HG02938 (cell line): Measurements from ENCODE around the gene AP5Z1.

Experiments
- ATAC-seq: cut with Tn5 transposase; IDR thresholded peaks from one replicate; pipeline ENCODE4 v1.9.1; 2021; ENCODE audit warnings: mild to moderate bottlenecking, moderate library complexity; ENCODE audit not compliant: unreplicated experiment

The AP5Z1 gene

GRCh38 chr7:4765776-4766490, 9.5 kb upstream of the AP5Z1 start:
- ATAC-seq, result no peak

- ATAC-seq, result no peak
These were observed 8.5 kb upstream of the AP5Z1 start for GRCh38 chr7:4766666-4767519.

- no peak for ATAC-seq
These were observed 6.5 kb upstream of the AP5Z1 start for GRCh38 chr7:4768597-4769569.

- ATAC-seq, result no peak
These were observed 5.7 kb upstream of the AP5Z1 start for GRCh38 chr7:4769761-4770160.

- no peak for ATAC-seq
These were observed 4.5 kb upstream of the AP5Z1 start for GRCh38 chr7:4770886-4771285.

- no peak for ATAC-seq
These were observed 3.7 kb upstream of the AP5Z1 start for GRCh38 chr7:4771737-4772136.

DNA sequence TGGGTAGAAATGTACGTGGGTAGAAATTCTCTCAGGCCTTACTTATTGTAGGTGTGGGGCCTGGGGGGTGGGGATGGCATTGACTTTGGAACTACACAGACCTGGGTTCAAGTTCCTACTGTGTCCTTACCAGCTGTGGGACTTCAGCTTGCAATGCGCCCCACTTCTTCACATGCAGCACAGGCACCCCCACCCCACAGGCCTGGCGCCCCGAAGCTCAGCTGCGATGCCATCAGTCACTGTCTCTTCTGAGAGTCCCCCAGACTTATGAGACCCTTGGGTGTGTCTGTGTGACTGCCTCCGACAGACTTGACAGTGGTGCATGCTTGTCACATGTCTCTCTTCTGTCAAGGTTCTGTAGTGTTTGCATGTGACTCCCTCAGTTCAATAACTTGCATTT, 3.1 kb upstream of the AP5Z1 start:
- no peak for ATAC-seq

- no peak for ATAC-seq
These were observed 1.4 kb upstream of the AP5Z1 start for GRCh38 chr7:4774007-4774406.

DNA sequence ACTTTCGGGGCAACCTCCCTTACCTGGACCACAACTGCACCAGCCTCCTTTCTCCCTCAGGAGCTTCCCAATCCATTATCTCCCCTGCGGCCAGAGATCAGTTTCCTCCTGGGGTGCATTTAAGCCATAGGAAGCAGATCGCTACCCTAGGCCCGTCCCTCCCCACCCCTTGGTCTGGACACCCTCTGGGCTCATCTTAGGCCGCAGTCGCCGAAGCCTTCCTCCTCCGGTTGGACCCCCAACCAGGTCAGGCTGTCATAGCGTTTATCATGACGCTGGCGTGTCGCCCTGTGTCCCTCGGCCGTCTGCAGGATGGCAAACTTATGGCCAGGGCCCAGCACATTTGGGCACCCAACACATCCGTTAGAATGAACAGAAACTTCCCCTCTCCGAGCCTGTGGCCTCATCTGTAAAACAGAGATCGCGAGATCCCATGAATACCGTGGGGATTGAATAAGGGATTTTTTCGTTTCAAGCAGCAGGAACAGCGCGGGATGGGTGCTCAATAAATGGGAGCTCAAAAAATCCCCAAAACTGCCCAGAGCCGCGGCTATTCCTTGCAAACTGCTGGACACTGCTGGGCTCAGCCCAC, 669 bp upstream of the AP5Z1 start:
- peak; percentile 36 for ATAC-seq

DNA sequence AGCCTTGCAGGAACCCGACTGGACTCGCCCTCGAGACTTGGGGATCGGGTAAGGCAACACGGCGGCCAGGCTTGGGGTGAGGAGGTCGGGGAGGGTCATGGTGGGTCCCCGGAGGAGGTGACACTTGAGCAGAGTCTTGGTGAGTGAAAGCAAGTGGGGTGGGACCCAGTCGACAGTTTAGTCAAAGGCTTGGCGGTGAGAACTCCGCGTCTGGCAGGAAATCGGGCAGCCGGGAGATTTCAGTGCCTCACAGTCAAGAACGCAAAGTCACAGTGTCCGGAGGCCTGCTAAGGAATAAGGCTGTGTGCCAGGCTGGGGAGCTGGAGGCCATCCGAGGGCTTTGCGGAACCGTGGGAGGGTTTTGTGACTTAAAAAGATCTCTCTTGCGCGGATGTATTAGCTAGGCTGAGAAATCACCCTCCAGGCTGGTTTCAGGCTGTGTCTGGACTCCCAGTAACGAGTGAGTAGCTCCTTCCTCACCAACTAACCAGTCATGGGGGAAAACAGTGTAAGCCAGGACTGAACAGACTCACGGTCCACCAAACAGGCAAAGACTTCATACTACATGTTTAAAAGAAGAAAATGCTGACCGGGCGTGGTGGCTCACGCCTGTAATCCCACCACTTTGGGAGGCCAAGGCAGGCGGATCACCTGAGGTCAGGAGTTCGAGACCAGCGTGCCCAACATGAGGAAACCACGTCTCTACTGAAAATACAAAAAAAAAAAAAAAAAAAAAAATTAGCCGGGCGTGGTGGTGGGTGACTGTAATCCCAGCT, 613 bp downstream of the AP5Z1 start:
- ATAC-seq, result peak; percentile 22

DNA sequence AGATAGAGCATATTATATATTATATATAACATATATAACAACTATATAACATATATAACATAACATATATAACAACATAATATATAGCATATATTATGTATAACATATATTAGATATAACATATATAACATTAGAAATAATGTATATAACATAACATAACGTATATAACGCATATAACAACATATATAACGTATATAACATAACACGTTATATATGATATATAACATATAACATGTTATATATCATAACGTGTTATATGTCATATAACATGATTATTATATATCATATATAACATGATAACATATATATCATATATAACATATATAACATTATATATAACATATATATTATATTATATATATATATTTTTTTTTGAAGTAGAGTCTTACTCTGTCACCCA, 3.7 kb downstream of the AP5Z1 start:
- no peak for ATAC-seq

DNA sequence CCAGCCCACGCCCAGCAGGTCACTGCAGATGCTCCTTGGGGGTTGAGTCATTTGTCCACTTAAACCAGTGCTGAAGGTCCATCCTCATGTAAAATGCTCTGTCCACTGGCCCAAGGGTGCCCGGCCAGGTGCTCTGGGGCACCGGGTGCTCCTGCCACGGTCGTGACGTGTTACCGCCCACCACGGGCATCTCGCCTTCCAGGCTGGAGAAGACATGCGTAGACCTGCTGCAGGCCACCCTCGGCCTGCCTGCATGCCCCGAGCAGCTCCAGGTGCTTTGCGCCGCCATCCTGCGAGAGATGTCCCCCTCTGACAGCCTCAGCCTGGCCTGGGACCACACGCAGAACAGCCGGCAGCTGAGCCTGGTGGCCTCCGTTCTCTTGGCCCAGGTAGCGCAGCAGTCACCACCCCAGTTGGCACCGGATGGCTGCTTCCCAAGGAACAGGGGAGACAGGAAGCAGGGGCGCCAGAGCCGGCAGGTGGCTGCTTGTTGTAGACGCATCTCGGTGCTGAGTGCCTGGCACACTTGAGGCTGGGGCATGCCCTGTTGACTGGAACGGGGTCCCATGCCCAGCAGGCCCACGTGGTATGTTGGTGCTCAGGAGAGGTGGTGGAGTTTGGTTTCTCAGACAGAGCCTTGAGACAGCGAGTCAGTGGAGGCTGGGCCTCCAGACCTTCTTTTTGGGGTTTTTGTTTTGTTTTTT, 6.1 kb downstream of the AP5Z1 start:
- ATAC-seq, result no peak

- ATAC-seq, result no peak
These were observed 7.2 kb downstream of the AP5Z1 start for GRCh38 chr7:4782333-4783291.

GRCh38 chr7:4783292-4783652, 7.8 kb downstream of the AP5Z1 start:
- no peak for ATAC-seq

GRCh38 chr7:4783762-4784351, 8.4 kb downstream of the AP5Z1 start:
- no peak for ATAC-seq

DNA sequence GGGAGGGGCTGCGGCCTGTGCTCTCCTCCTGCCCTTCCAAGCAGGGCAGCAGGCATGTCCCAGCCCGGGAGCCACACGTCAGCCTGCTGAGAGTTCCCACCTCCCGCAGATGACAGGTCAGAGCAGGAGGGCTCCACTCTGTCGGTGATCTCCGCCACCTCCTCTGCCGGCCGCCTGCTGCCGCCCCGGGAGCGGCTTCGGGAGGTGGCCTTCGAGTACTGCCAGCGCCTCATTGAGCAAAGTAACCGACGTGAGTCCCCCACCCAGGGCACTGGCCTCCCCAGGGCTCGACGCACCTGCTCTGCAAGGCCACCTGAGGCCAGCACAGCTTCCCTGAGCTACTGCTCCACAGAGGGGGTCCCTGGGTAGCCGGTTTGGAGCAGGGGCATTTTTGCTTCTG, 9.4 kb downstream of the AP5Z1 start:
- no peak for ATAC-seq

GRCh38 chr7:4785371-4785770, 9.9 kb downstream of the AP5Z1 start:
- ATAC-seq, result no peak

DNA sequence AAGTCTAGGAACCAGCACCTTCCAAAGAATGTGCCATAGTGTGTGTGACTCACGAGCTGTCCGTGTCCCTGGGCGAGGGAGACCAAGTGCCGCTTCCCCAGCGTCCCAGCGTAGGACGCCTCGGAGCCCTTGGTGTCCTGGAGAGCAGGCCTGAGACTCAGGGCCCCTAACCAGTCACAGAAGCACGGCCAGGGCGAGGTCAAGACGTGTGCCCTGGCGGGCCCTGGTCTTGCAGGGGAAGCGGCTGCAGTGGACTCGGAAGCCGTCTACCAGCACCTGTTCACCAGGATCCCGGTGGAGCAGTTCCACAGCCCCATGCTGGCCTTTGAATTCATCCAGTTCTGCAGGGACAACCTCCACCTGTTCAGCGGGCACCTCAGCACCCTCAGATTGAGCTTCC, 10.6 kb downstream of the AP5Z1 start:
- no peak for ATAC-seq
